Activated T-cell treated with anti-CD3 and anti-CD28 coated beads, Interleukin-2, amount 50 U/mL, for 4 hours (primary cell): ENCODE results near the gene EGLN2. TPM values are rescaled to one million over a fixed set of nuclear protein-coding genes. Genes with fewer than 3 reads are reported as not detected.
A peak's percentile ranks its signal among the peaks of the same experiment; 100 is the strongest.

Experiments
- ATAC-seq, 2 donors: fragments of 200-7000 bp; cut with Tn5 transposase; one replicate each; pipeline ENCODE4 v1.10.0; 2021
- DNase-seq: peaks from one replicate; pipeline ENCODE4 v3.0.0-alpha.2; 2020
- H3K27me3 Mint-ChIP-seq: one replicate; pipeline ENCODE4 v1.8.0; 2021; ENCODE audit warnings: low read depth, mixed read lengths
- H3K36me3 Mint-ChIP-seq: one replicate; pipeline ENCODE4 v1.8.0; 2022; ENCODE audit warnings: mixed read lengths; ENCODE audit not compliant: insufficient read depth
- H3K4me1 Mint-ChIP-seq: one replicate; pipeline ENCODE4 v1.8.0; 2021; ENCODE audit warnings: low read depth, mixed read lengths
- H3K4me3 Mint-ChIP-seq: one replicate; pipeline ENCODE4 v1.8.0; 2021; ENCODE audit warnings: mild to moderate bottlenecking, moderate library complexity, mixed read lengths
- H3K9me3 Mint-ChIP-seq: one replicate; pipeline ENCODE4 v1.8.0; 2021; ENCODE audit warnings: mixed read lengths
- total RNA-seq, 3 donors: library from RNA; stranded (reverse); gene quantifications; one replicate each; pipeline ENCODE4 v1.2.1, GENCODE V29; 2021

The EGLN2 gene
- 10 to 100 TPM; 86.3 to 95.4 (median 89.4) TPM for total RNA-seq

DNA sequence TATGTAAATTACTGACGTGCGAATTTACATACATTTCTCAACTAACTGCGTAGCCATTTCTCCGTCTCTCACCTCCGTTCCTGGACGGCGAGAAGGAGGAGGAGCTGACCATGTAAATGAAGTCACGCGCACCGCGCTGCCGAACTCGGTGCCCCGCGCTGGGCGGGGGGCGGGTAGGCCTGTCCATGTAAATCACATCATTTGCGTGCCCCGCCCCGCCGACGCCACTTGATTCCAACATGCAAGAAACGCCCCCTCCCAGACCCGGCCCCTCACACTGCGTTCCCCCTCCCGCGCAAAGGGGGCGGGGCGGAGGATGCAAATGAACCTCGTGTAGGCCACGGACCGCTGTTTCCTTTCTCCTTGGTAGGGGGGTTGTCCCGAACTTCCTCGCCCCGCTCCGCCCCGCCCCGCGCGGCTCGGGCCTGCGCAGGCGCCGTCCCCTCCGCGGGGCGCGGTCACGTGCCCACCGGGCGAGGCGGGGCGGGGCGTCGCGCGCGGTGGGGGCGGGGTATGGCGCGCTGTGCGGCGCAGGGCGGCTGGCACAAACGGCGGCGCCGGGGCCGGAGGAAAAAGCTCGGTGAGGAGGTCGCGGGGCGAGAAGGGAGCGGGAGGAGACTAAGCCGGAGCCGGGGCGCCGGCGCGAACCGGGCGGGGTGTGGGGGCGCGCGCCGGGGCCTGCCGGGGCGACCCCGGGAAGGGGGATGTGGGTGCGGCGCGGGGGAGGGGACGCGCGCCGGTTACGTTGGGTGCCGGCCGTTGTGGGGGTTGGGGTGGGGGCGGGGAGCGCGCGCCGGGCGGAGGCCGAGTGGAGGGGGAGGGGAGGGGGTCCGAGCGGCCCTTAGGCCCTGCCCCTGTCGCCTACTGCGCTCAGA, at the start of gene EGLN2:
TSS of gene EGLN2 (plus strand) at position 509 of the 875 bp plus-strand sequence. CDS start 1,382 bp downstream, outside the sequence.
- Mint-ChIP-seq H3K9me3 (no peaks in the 10 kb centered on the region), H3K4me1 (peaks cover 56% of the 10 kb centered on the region), H3K36me3 (peaks cover 12% of the 10 kb centered on the region), H3K4me3 (peak within 1 kb of the TSS; percentile 89), H3K27me3 (no peaks in the 10 kb centered on the region)
- DNase-seq (peak; percentile 100), ATAC-seq (peak; percentile 86 to 87)

DNA sequence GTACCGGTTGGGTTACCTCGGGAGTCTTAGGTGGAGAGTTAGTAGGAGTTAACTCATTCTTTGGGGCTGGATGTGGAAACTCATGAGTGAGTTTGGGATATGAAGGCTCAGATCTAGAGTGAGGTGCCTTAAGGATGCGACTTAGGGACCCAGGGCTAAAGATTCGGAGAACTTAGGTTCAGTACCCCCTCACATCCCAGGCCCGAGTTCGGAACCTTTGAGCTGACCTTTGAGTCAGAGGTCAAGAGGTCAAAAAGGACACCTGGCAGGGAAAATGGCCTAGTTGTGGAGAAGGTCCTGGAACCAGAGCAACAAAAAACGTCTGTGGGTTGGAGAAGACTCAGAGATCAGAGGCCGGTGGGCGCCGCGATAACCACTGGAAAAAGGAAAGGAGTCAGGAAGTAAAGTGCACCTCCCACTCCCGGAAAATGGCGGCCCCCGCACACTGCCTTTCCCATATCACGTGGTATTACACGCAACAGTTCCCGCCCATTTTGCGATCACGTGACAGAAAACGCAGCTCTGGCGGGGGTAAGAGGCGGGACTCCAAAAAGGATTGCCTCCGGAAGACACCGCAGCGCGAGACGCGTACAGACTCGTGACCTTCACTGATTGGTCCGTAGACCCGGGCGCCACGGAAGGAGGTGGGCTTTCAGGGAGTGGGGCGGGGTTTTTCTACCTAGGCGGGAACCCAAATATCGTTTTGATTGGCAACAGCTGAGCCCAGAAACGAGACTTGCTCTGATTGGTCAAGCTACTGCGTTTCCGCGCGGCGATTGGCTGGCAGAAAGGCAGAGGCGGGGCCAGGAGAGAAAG, 48.7 kb upstream of the EGLN2 start, which contains the start of gene ACTMAP:
TSS of gene ACTMAP (minus strand) at position 420 of the 816 bp plus-strand sequence. CDS start 674 bp downstream, outside the sequence.
- Mint-ChIP-seq H3K27me3 (no peaks in the 10 kb centered on the region), H3K4me3 (peak within 1 kb of the TSS; percentile 99), H3K4me1 (peaks cover 31% of the 10 kb centered on the region), H3K36me3 (peaks cover 21% of the 10 kb centered on the region), H3K9me3 (no peaks in the 10 kb centered on the region)
- ATAC-seq, result peak; percentile 87 to 88
- DNase-seq, result peak; percentile 99

DNA sequence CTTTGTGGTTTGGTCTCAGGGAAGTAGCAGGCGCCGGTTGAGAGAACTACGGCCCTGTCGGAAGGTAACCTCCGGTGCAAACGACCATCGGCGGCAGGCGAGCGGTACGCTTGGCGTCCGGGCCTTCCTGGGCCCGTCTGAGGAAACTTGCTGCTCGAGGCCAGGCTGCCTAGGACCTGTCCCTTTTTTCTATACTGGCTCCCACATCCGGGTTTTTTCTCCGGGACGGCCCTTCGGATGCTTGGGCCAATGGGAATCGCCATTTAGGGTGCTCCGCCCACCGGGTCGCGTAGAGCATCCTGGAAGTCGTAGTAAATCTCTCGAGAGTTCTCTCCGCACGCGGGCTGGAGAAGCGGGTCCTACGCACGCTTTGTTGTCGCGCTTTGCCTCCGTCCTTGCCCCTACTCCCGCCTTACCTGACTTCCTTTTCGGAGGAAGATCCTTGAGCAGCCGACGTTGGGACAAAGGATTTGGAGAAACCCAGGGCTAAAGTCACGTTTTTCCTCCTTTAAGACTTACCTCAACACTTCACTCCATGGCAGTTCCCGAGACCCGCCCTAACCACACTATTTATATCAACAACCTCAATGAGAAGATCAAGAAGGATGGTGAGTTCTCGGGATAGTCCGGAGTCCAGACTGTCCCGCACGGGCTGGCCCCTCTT, 48.0 kb upstream of the EGLN2 start, which contains the start of gene SNRPA:
TSS of gene SNRPA (plus strand) at position 330 of the 664 bp plus-strand sequence. CDS start at position 536, 206 bp downstream.
- peaks cover 38% of the 10 kb centered on the region for H3K4me1 Mint-ChIP-seq
- DNase-seq (peak; percentile 94), ATAC-seq (peak; percentile 75)
- H3K9me3 Mint-ChIP-seq, result no peaks in the 10 kb centered on the region
- H3K27me3 Mint-ChIP-seq, result no peaks in the 10 kb centered on the region
- H3K36me3 Mint-ChIP-seq, result peaks cover 26% of the 10 kb centered on the region
- H3K4me3 Mint-ChIP-seq, result peak within 1 kb of the TSS; percentile 99

DNA sequence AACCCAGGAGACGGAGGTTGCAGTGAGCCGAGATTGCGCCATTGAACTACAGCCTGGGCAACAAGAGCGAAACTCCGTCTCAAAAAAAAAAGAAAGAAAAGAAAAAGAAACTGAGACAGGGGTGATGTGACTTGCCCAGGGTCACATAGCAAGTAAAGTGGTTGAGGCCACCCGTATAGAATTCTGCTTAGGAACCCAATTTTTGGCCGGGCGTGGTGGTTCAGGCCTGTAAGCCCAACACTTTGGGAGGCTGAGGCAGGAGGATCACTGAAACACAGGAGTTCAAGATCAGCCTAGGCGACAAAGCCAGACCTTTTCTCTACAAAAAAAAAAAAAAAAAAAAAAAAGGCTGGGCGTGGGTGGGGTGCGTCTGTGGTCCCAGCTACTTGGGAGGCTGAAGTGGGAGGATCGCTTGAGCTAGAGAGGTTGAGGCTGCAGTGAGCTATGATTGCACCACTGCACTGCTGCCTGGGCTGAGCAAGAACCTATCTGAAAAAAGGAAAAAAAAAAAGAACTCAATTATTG, 46.7 kb upstream of the EGLN2 start:
- H3K27me3 Mint-ChIP-seq, result no peaks in the 10 kb centered on the region
- H3K4me3 Mint-ChIP-seq, result peak overlapping the region; percentile 99
- ATAC-seq (no peak), DNase-seq (no peak)
- peaks cover 34% of the 10 kb centered on the region for H3K36me3 Mint-ChIP-seq
- no peaks in the 10 kb centered on the region for H3K9me3 Mint-ChIP-seq
- H3K4me1 Mint-ChIP-seq, result peaks cover 49% of the 10 kb centered on the region

DNA sequence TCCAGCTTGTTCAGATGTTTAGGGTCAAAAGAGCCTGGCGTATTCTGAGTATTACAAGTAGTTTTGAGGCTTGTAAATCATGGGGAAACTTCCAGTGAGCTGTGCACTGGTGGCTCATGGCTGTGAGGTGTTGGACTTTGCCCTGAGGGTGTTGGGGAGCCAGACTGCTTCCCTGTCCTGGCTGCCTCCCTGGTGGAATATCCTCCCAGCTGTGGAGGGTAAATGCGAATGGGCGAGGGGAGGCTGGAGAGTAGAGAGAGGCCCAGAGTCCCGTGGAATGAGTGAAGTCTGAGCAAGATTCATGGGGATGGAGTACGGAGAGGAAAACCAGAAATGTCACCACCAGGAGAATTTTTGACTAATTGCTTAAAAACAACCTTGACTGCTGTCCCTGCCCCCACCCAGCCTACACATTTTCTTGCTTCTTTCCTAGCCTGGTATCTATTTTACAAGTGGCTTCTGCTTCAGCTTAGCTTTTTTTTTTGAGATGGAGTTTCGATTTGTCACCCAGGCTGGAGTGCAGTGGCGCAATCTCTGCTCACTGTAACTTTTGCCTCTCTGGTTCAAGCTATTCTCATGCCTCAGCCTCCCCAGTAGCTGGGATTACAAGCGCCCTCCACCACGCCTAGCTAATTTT, 44.3 kb upstream of the EGLN2 start:
- Mint-ChIP-seq H3K9me3 (no peaks in the 10 kb centered on the region), H3K36me3 (peaks cover 45% of the 10 kb centered on the region), H3K4me3 (peak overlapping the region; percentile 80), H3K4me1 (peaks cover 48% of the 10 kb centered on the region), H3K27me3 (no peaks in the 10 kb centered on the region)
- ATAC-seq, result peak; percentile 1
- peak; percentile 32 for DNase-seq

DNA sequence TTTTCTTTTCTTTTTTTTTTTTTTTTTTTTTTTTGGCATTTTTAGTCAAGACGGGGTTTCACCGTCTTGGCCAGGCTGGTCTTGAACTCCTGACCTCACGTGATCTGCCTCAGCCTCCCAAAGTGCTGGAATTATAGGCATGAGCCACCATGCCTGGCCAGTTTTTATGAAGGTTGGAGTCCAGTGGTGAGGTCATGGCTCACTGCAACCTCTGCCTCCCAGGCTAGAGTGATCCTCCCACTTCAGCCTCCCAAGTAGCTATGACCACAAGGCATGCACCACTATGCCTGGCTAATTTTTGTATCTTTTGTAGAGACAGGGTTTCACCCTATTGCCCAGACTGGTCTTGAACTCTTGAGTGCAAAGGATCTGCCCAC, 43.8 kb upstream of the EGLN2 start:
- Mint-ChIP-seq H3K4me3 (peak overlapping the region; percentile 66), H3K4me1 (peaks cover 42% of the 10 kb centered on the region), H3K9me3 (no peaks in the 10 kb centered on the region), H3K27me3 (no peaks in the 10 kb centered on the region), H3K36me3 (peaks cover 49% of the 10 kb centered on the region)
- no peak for ATAC-seq
- DNase-seq, result no peak

GRCh38 chr19:40755791-40756190, 43.2 kb upstream of the EGLN2 start:
- Mint-ChIP-seq H3K36me3 (peaks cover 55% of the 10 kb centered on the region), H3K27me3 (no peaks in the 10 kb centered on the region), H3K9me3 (no peaks in the 10 kb centered on the region), H3K4me3 (peak overlapping the region; percentile 66), H3K4me1 (peaks cover 46% of the 10 kb centered on the region)
- DNase-seq (no peak), ATAC-seq (no peak)

GRCh38 chr19:40756502-40757110, 42.4 kb upstream of the EGLN2 start:
- peak; percentile 36 to 49 for ATAC-seq
- H3K9me3 Mint-ChIP-seq, result no peaks in the 10 kb centered on the region
- H3K4me3 Mint-ChIP-seq, result peak overlapping the region; percentile 3
- H3K27me3 Mint-ChIP-seq, result no peaks in the 10 kb centered on the region
- H3K36me3 Mint-ChIP-seq, result peaks cover 54% of the 10 kb centered on the region
- DNase-seq, result no peak
- peaks cover 49% of the 10 kb centered on the region for H3K4me1 Mint-ChIP-seq

GRCh38 chr19:40758491-40758890, 40.5 kb upstream of the EGLN2 start:
- no peak overlapping the region for H3K4me3 Mint-ChIP-seq
- no peak for ATAC-seq
- no peak for DNase-seq
- H3K36me3 Mint-ChIP-seq, result peaks cover 57% of the 10 kb centered on the region
- no peaks in the 10 kb centered on the region for H3K9me3 Mint-ChIP-seq
- H3K27me3 Mint-ChIP-seq, result no peaks in the 10 kb centered on the region
- peaks cover 55% of the 10 kb centered on the region for H3K4me1 Mint-ChIP-seq

DNA sequence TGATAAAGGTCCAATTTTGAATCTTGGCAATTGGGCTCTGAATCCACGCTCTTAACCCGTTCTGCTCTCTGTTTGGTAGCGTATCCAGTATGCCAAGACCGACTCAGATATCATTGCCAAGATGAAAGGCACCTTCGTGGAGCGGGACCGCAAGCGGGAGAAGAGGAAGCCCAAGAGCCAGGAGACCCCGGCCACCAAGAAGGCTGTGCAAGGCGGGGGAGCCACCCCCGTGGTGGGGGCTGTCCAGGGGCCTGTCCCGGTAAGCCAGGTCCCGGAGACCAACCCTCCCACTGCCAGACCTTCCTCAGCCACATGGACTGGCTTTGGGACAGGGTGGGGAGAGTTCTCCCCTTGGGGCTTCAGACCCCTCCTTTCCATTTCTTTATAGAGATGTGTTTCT, 39.6 kb upstream of the EGLN2 start:
- H3K4me3 Mint-ChIP-seq, result no peak overlapping the region
- H3K36me3 Mint-ChIP-seq, result peaks cover 64% of the 10 kb centered on the region
- no peaks in the 10 kb centered on the region for H3K9me3 Mint-ChIP-seq
- ATAC-seq (no peak), DNase-seq (no peak)
- H3K4me1 Mint-ChIP-seq, result peaks cover 60% of the 10 kb centered on the region
- no peaks in the 10 kb centered on the region for H3K27me3 Mint-ChIP-seq

DNA sequence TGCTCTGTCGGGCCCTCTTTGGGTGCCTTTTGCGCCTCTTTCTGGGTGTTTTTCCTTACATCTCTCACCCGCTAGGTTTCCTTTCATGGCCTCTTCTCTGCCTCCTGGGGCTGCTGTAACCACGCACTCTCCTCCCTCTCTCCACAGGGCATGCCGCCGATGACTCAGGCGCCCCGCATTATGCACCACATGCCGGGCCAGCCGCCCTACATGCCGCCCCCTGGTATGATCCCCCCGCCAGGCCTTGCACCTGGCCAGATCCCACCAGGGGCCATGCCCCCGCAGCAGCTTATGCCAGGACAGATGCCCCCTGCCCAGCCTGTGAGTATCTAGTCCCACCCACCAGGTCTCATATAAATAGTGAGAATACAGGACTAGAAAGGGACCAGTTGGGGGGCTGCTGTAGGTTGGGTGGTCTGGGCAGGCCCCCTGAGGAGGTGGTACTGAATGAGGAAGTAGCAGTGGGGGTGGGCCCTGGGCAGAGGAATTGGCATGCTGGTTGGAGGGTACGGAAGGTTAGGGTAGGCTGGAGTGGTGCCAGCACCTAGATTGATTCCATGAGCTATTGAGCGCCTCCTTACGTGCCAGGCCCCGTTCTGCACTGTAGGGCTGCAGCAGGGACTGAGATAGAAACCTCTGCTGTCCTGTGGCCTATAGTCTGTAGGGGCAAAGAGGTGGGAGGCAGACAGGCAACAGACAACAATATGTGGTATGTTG, 36.1 kb upstream of the EGLN2 start:
- ATAC-seq (peak in 1 of 2 donors; percentile 36), DNase-seq (no peak)
- H3K36me3 Mint-ChIP-seq, result peaks cover 53% of the 10 kb centered on the region
- H3K4me1 Mint-ChIP-seq, result peaks cover 46% of the 10 kb centered on the region
- no peaks in the 10 kb centered on the region for H3K9me3 Mint-ChIP-seq
- no peak overlapping the region for H3K4me3 Mint-ChIP-seq
- H3K27me3 Mint-ChIP-seq, result no peaks in the 10 kb centered on the region

DNA sequence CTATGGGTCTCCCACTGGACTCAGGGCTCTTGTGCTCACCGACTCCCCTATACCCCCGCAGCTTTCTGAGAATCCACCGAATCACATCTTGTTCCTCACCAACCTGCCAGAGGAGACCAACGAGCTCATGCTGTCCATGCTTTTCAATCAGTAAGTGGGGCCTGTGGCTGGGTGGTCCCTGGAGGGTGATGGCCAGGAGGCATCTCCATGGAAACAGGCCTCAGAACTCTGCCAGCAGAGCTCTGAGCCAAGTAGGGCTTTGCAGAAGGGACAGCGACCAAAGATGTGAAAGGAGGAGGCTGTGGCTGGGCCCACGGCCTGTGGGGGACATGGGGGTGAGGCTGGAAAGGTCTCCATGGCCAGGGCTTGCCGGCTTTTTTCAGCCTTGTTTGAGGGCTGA, 35.5 kb upstream of the EGLN2 start:
- peaks cover 42% of the 10 kb centered on the region for H3K4me1 Mint-ChIP-seq
- no peak overlapping the region for H3K4me3 Mint-ChIP-seq
- no peak for DNase-seq
- H3K9me3 Mint-ChIP-seq, result no peaks in the 10 kb centered on the region
- ATAC-seq, result no peak
- H3K36me3 Mint-ChIP-seq, result peaks cover 49% of the 10 kb centered on the region
- H3K27me3 Mint-ChIP-seq, result no peaks in the 10 kb centered on the region

GRCh38 chr19:40763963-40764362, 35.0 kb upstream of the EGLN2 start:
- H3K9me3 Mint-ChIP-seq, result no peaks in the 10 kb centered on the region
- peak overlapping the region; percentile 22 for H3K4me3 Mint-ChIP-seq
- ATAC-seq (peak; percentile 81 to 87), DNase-seq (no peak)
- no peaks in the 10 kb centered on the region for H3K27me3 Mint-ChIP-seq
- peaks cover 47% of the 10 kb centered on the region for H3K36me3 Mint-ChIP-seq
- H3K4me1 Mint-ChIP-seq, result peaks cover 42% of the 10 kb centered on the region
